SK-N-SH (cell line): ENCODE measurements around the gene ZC3H18. TPM values are rescaled to one million over a fixed set of nuclear protein-coding genes. Genes with fewer than 3 reads are reported as not detected.

ENCODE experiments used
- CTCF ChIA-PET: fragments of 300-600, 350-600 bp; formaldehyde crosslinking; extraction: SDS; loops from one replicate; lab custom pipeline; 2021; lab: Yijun Ruan, JAX
- POLR2A ChIA-PET: fragments of 350-600 bp; sonication (Branson Sonifier 250); formaldehyde crosslinking; extraction: SDS; loops from one replicate; lab custom pipeline; 2020; ENCODE audit warnings: antibody characterized with exemption, inconsistent platforms; lab: Yijun Ruan, JAX
- DNase-seq: peaks from one replicate; pipeline ENCODE4 v3.0.0; 2012
- H2AFZ ChIP-seq: fragments of 200-600 bp; sonication (generic); 2 replicates; pipeline ENCODE4 v1.8.1; 2016; ENCODE audit warnings: antibody characterized with exemption, mild to moderate bottlenecking, low read depth
- H3F3A ChIP-seq: fragments of 200-600 bp; sonication (generic); replicated peaks from 2 replicates; pipeline ENCODE3; 2016; ENCODE audit warnings: antibody characterized with exemption, mild to moderate bottlenecking; ENCODE audit not compliant: insufficient read depth
- H3K27ac ChIP-seq, 2 experiments: fragments of 200-500 bp in 1 of 2; fragments of 200-600 bp in 1 of 2; sonication (Bioruptor generic) in 1 of 2; sonication (generic), shearing (Covaris generic) in 1 of 2; 2 replicates each; pipeline versions ENCODE4 v1.5.1 to v1.6.1; 2014 to 2016; ENCODE audit warnings: low read depth in 2 of 2, inconsistent platforms in 1 of 2, low read length in 1 of 2, mild to moderate bottlenecking in 1 of 2, mixed read lengths in 1 of 2
- H3K27me3 ChIP-seq: fragments of 200-600 bp; sonication (generic), shearing (Covaris generic); 2 replicates; pipeline ENCODE4 v1.6.1; 2016; ENCODE audit warnings: mixed run types; ENCODE audit not compliant: insufficient read depth
- H3K36me3 ChIP-seq, 2 experiments: fragments of 200-500 bp in 1 of 2; fragments of 200-600 bp in 1 of 2; sonication (Bioruptor generic) in 1 of 2; sonication (generic) in 1 of 2; replicated peaks in 1 of 2; 2 replicates each; pipeline versions ENCODE3 to v1.5.1; 2014 to 2016; ENCODE audit warnings: low read length in 1 of 2, mild to moderate bottlenecking in 1 of 2; ENCODE audit not compliant: insufficient read depth in 2 of 2, control insufficient read depth in 1 of 2
- H3K4me1 ChIP-seq, 2 experiments: fragments of 200-500 bp in 1 of 2; fragments of 200-600 bp in 1 of 2; sonication (Bioruptor generic) in 1 of 2; sonication (generic), shearing (Covaris generic) in 1 of 2; 2 replicates each; pipeline versions ENCODE4 v1.5.1 to v1.6.1; 2014 to 2016; ENCODE audit warnings: low read depth in 1 of 2, low read length in 1 of 2, mixed run types in 1 of 2; ENCODE audit not compliant: insufficient read depth in 2 of 2, control insufficient read depth in 1 of 2
- H3K4me2 ChIP-seq: fragments of 200-600 bp; sonication (generic), shearing (Covaris generic); 2 replicates; pipeline ENCODE4 v1.6.1; 2017; ENCODE audit warnings: mixed run types
- H3K4me3 ChIP-seq, 2 experiments: fragments of 200-500 bp in 1 of 2; fragments of 200-600 bp in 1 of 2; sonication (Bioruptor generic) in 1 of 2; sonication (generic), shearing (Covaris generic) in 1 of 2; 2 replicates each; pipeline versions ENCODE4 v1.5.1 to v1.8.1; 2014 to 2016; ENCODE audit warnings: low read depth in 2 of 2, inconsistent platforms in 1 of 2, low read length in 1 of 2, mild to moderate bottlenecking in 1 of 2, mixed read lengths in 1 of 2, moderate library complexity in 1 of 2
- H3K79me2 ChIP-seq: fragments of 200-600 bp; sonication (generic); 2 replicates; pipeline ENCODE4 v1.8.1; 2017; ENCODE audit warnings: mild to moderate bottlenecking; ENCODE audit not compliant: insufficient read depth
- H3K9ac ChIP-seq: fragments of 200-600 bp; sonication (generic); 2 replicates; pipeline ENCODE4 v1.6.1; 2017; ENCODE audit warnings: mixed run types
- H3K9me2 ChIP-seq: fragments of 200-600 bp; sonication (generic); 2 replicates; pipeline ENCODE4 v1.6.1; 2017; ENCODE audit warnings: mixed run types
- H3K9me3 ChIP-seq: fragments of 200-600 bp; sonication (generic); 2 replicates; pipeline ENCODE4 v1.6.1; 2017; ENCODE audit warnings: mixed run types, mild to moderate bottlenecking, moderate library complexity
- H4K20me1 ChIP-seq: fragments of 200-600 bp; sonication (generic); 2 replicates; pipeline ENCODE4 v1.6.1; 2017; ENCODE audit warnings: mild to moderate bottlenecking, mixed run types; ENCODE audit not compliant: insufficient read depth
- CHD2 ChIP-seq: fragments of 150-350 bp; IDR thresholded peaks from 2 replicates; pipeline ENCODE4 v1.6.1; 2018; ENCODE audit warnings: low read length; ENCODE audit not compliant: partially characterized antibody
- EZH2phosphoT487 ChIP-seq: fragments of 200-600 bp; sonication (generic); IDR thresholded peaks from 2 replicates; pipeline ENCODE4 v1.6.1; 2017; ENCODE audit warnings: low read depth, mixed run types, mild to moderate bottlenecking, antibody characterized with exemption, moderate library complexity, borderline replicate concordance
- FOXJ3 ChIP-seq: sonication (generic); formaldehyde crosslinking; IDR thresholded peaks from 2 replicates; pipeline ENCODE4 v1.5.1; 2020; ENCODE audit warnings: mild to moderate bottlenecking, missing genetic modification reagents
- GABPA ChIP-seq: IDR thresholded peaks from 2 replicates; pipeline ENCODE4 v1.4.0; 2012; ENCODE audit warnings: low read depth, mild to moderate bottlenecking
- GATA2 ChIP-seq: sonication (generic); formaldehyde crosslinking; IDR thresholded peaks from 2 replicates; pipeline ENCODE4 v1.5.0; 2020; ENCODE audit warnings: mild to moderate bottlenecking, missing genetic modification reagents
- IRF3 ChIP-seq: fragments of 150-350 bp; IDR thresholded peaks from 2 replicates; pipeline ENCODE4 v1.6.1; 2016; ENCODE audit warnings: mild to moderate bottlenecking, low read depth, low read length
- NFIC ChIP-seq: IDR thresholded peaks from 2 replicates; pipeline ENCODE4 v1.4.0; 2012; ENCODE audit warnings: borderline replicate concordance
- NRF1 ChIP-seq: IDR thresholded peaks from 2 replicates; pipeline ENCODE4 v1.6.1; 2012; ENCODE audit warnings: low read depth, mild to moderate bottlenecking, low read length
- POLR2AphosphoS5 ChIP-seq: IDR thresholded peaks from 2 replicates; pipeline ENCODE4 v1.6.1; 2012; ENCODE audit warnings: low read depth, low read length
- REST ChIP-seq: IDR thresholded peaks from 2 replicates; pipeline ENCODE4 v1.6.1; 2012; ENCODE audit warnings: mild to moderate bottlenecking, low read depth, low read length, moderate library complexity
- TEAD4 ChIP-seq: IDR thresholded peaks from 2 replicates; pipeline ENCODE4 v1.4.0; 2012; ENCODE audit warnings: mild to moderate bottlenecking, borderline replicate concordance; ENCODE audit not compliant: insufficient read depth
- USF2 ChIP-seq: fragments of 150-350 bp; IDR thresholded peaks from 2 replicates; pipeline ENCODE4 v1.6.1; 2017; ENCODE audit warnings: antibody characterized with exemption, low read length, low read depth, borderline replicate concordance
- WGBS: methylation state at CpG from one replicate; pipeline ENCODE4 v1.1.6; 2017; ENCODE audit warnings: low lambda C conversion rate; 5-methylcytosine and 5-hydroxymethylcytosine counted together
- polyA plus RNA-seq, 3 experiments: library from polyadenylated mRNA; depleted of rRNA; stranded (reverse); fragments of >200 nt; gene quantifications; 2 replicates each; pipeline ENCODE4 v1.2.3, GENCODE V29; 2012

The ZC3H18 gene
- polyA plus RNA-seq, 1 of the 3 experiments (the other 2 are of a cell fraction), result 32.7 TPM

- TF ChIP-seq USF2, result no peak
These were observed 49.9 kb downstream of the ZC3H18 start (continued) for GRCh38 chr16:88619859-88620815.

- 94% methylated on average over 17 of the region's 19 CpGs for WGBS
- no peak overlapping the region for H3K4me3 ChIP-seq
- H2AFZ ChIP-seq, result no peak overlapping the region
- no peak for DNase-seq
- H3K4me2 ChIP-seq, result no peak overlapping the region
- no peaks in the 10 kb centered on the region for H3F3A ChIP-seq
- TF ChIP-seq FOXJ3 (no peak), GABPA (no peak), EZH2phosphoT487 (no peak), REST (no peak), NFIC (no peak)
- H3K9me3 ChIP-seq, result no peaks in the 10 kb centered on the region
- H3K27me3 ChIP-seq, result no peaks in the 10 kb centered on the region
- no peaks in the 10 kb centered on the region for H3K9me2 ChIP-seq
- peaks cover 10% of the 10 kb centered on the region; the same call in 1 of the 2 replicates for H3K79me2 ChIP-seq
- H3K27ac ChIP-seq, result no peak overlapping the region
- CTCF ChIA-PET, result no interaction called here
- POLR2A ChIA-PET, result no interaction called here
- H3K9ac ChIP-seq, result no peak overlapping the region
- peaks cover 8 to 40% of the 10 kb centered on the region in 2 experiments for H3K36me3 ChIP-seq
- H4K20me1 ChIP-seq, result peaks cover 5% of the 10 kb centered on the region; the same call in 1 of the 2 replicates
- no peaks in the 10 kb centered on the region for H3K4me1 ChIP-seq
These were observed 51.9 kb downstream of the ZC3H18 start for GRCh38 chr16:88622125-88622524.

GRCh38 chr16:88622866-88623265 lies 52.7 kb downstream of the ZC3H18 start:
- Histone ChIP-seq H4K20me1 (peaks cover 5% of the 10 kb centered on the region; the same call in 1 of the 2 replicates), H3K36me3 (peaks cover 8 to 41% of the 10 kb centered on the region in 2 experiments), H3K27me3 (no peaks in the 10 kb centered on the region), H3K9me2 (no peaks in the 10 kb centered on the region), H3K79me2 (peaks cover 5% of the 10 kb centered on the region; the same call in 1 of the 2 replicates), H3F3A (no peaks in the 10 kb centered on the region), H3K4me1 (no peaks in the 10 kb centered on the region), H3K4me3 (no peak overlapping the region), H3K27ac (no peak overlapping the region), H2AFZ (no peak overlapping the region), H3K4me2 (no peak overlapping the region), H3K9me3 (no peaks in the 10 kb centered on the region), H3K9ac (no peak overlapping the region)
- CTCF ChIA-PET, result no interaction called here
- WGBS, result over 99% methylated on average over 23 of the region's 29 CpGs
- POLR2A ChIA-PET, result interaction anchor here (0.6 kb wide), 1 partner anchor 1060 kb away, joined by 3 read pairs; no protein-coding TSS in a partner anchor
- DNase-seq, result no peak
- TF ChIP-seq GATA2 (CRISPR knock-in tag) (no peak), NFIC (no peak), NRF1 (no peak), CHD2 (no peak), POLR2AphosphoS5 (no peak), FOXJ3 (no peak), REST (no peak), IRF3 (no peak), TEAD4 (no peak)
